CD14-positive monocyte (primary cell): ENCODE data around the gene ARF6. TPM values are rescaled to one million over a fixed set of nuclear protein-coding genes. Genes with fewer than 3 reads are reported as not detected.

Experiments
- DNase-seq, 3 donors: peaks; one replicate each; pipeline ENCODE4 v3.0.0-alpha.2; 2011 to 2022
- H2AFZ ChIP-seq: 2 replicates; pipeline ENCODE4 v1.6.0; 2012; ENCODE audit warnings: mild to moderate bottlenecking, low read depth, low read length, inconsistent platforms; ENCODE audit not compliant: insufficient read depth, poor library complexity, severe bottlenecking
- H3K27ac ChIP-seq, 2 donors: 1 replicate in 1 of 2; 2 replicates in 1 of 2; pipeline ENCODE4 v1.5.1; 2012 to 2013; ENCODE audit warnings: low read length in 2 of 2, control low read depth in 1 of 2, inconsistent platforms in 1 of 2, low read depth in 1 of 2, mild to moderate bottlenecking in 1 of 2
- H3K27me3 ChIP-seq, 2 donors: one replicate each; pipeline versions ENCODE4 v1.6.0 to v1.6.1; 2011 to 2013; ENCODE audit warnings: low read length in 2 of 2; ENCODE audit not compliant: control insufficient read depth in 2 of 2, insufficient read depth in 2 of 2
- H3K36me3 ChIP-seq, 2 donors: replicated peaks in 1 of 2; 1 replicate in 1 of 2; 2 replicates in 1 of 2; pipeline versions ENCODE4 v1.5.1 to v1.6.1; 2012 to 2013; ENCODE audit warnings: low read length in 2 of 2, control low read depth in 1 of 2, inconsistent platforms in 1 of 2, mild to moderate bottlenecking in 1 of 2; ENCODE audit not compliant: insufficient read depth in 2 of 2, control insufficient read depth in 1 of 2
- H3K4me1 ChIP-seq, 2 donors: 1 replicate in 1 of 2; 2 replicates in 1 of 2; pipeline versions ENCODE4 v1.5.1 to v1.6.1; 2012 to 2013; ENCODE audit warnings: low read length in 2 of 2, control low read depth in 1 of 2, inconsistent platforms in 1 of 2, mild to moderate bottlenecking in 1 of 2, moderate library complexity in 1 of 2; ENCODE audit not compliant: insufficient read depth in 2 of 2, control insufficient read depth in 1 of 2
- H3K4me2 ChIP-seq: replicated peaks from 2 replicates; pipeline ENCODE3; 2012; ENCODE audit warnings: low read length, moderate library complexity, mild to moderate bottlenecking; ENCODE audit not compliant: poor library complexity, severe bottlenecking; ENCODE audit errors: extremely low read depth
- H3K4me3 ChIP-seq, 3 experiments: fragments of 200-600 bp in 1 of 3; sonication (generic) in 1 of 3; replicated peaks in 1 of 3; 1 replicate in 2 of 3; 2 replicates in 1 of 3; pipeline ENCODE4 v1.5.1; 2011 to 2013; ENCODE audit warnings: low read length in 3 of 3, mild to moderate bottlenecking in 3 of 3, control low read depth in 2 of 3, low read depth in 2 of 3, inconsistent platforms in 1 of 3, moderate library complexity in 1 of 3
- H3K79me2 ChIP-seq: 2 replicates; pipeline ENCODE4 v1.6.0; 2012; ENCODE audit warnings: mild to moderate bottlenecking, control low read depth, inconsistent platforms, low read length, moderate library complexity; ENCODE audit not compliant: insufficient read depth
- H3K9ac ChIP-seq: 2 replicates; pipeline ENCODE4 v1.6.0; 2017; ENCODE audit warnings: low read length, mild to moderate bottlenecking; ENCODE audit not compliant: insufficient read depth, poor library complexity, severe bottlenecking
- H3K9me3 ChIP-seq, 2 donors: replicated peaks in 1 of 2; 1 replicate in 1 of 2; 2 replicates in 1 of 2; pipeline versions ENCODE4 v1.5.1 to v1.6.1; 2012 to 2013; ENCODE audit warnings: low read length in 2 of 2, control low read depth in 1 of 2; ENCODE audit not compliant: control insufficient read depth in 1 of 2, insufficient read depth in 1 of 2
- H4K20me1 ChIP-seq: 2 replicates; pipeline ENCODE4 v1.6.0; 2012; ENCODE audit warnings: mild to moderate bottlenecking, low read length, control low read depth, moderate library complexity; ENCODE audit not compliant: insufficient read depth
- H3K27ac Mint-ChIP-seq, 7 donors: one replicate each; pipeline ENCODE4 v1.8.0; 2020; ENCODE audit warnings: mild to moderate bottlenecking in 7 of 7, mixed read lengths in 7 of 7, moderate library complexity in 6 of 7, inconsistent platforms in 2 of 7
- H3K27me3 Mint-ChIP-seq, 3 donors: one replicate each; pipeline ENCODE4 v1.8.0; 2021 to 2022; ENCODE audit warnings: low read depth in 3 of 3, mild to moderate bottlenecking in 3 of 3, mixed read lengths in 3 of 3, moderate library complexity in 3 of 3, inconsistent platforms in 1 of 3
- H3K36me3 Mint-ChIP-seq, 2 donors: one replicate each; pipeline ENCODE4 v1.8.0; 2020; ENCODE audit warnings: mixed read lengths in 2 of 2, inconsistent platforms in 1 of 2, mild to moderate bottlenecking in 1 of 2
- H3K4me1 Mint-ChIP-seq: one replicate; pipeline ENCODE4 v1.8.0; 2020; ENCODE audit warnings: mild to moderate bottlenecking, mixed read lengths
- H3K4me3 Mint-ChIP-seq, 2 donors: one replicate each; pipeline ENCODE4 v1.8.0; 2020; ENCODE audit warnings: mild to moderate bottlenecking in 2 of 2, mixed read lengths in 2 of 2, moderate library complexity in 1 of 2
- H3K9me3 Mint-ChIP-seq, 7 donors: one replicate each; pipeline ENCODE4 v1.8.0; 2020 to 2022; ENCODE audit warnings: mixed read lengths in 7 of 7, mild to moderate bottlenecking in 6 of 7, moderate library complexity in 6 of 7, inconsistent platforms in 2 of 7
- WGBS: methylation state at CpG from one replicate; pipeline ENCODE4 v1.1.5; 2013; ENCODE audit warnings: missing lambda C conversion rate; ENCODE audit not compliant: insufficient coverage; 5-methylcytosine and 5-hydroxymethylcytosine counted together
- intact Hi-C, 2 donors: fragments of 100-400 bp; cut with micrococcal nuclease; formaldehyde crosslinking; loops; one replicate each; pipeline versions ENCODE4 v1.15.0 to v1.15.1; 2023
- polyA plus RNA-seq, 3 donors: library from polyadenylated mRNA; depleted of rRNA in 1 of 3; unstranded in 2 of 3; stranded (reverse) in 1 of 3; fragments of 300-500 nt in 2 of 3; fragments of >200 nt in 1 of 3; fragmentation: Illumina TruSeq in 2 of 3; gene quantifications; 1 replicate in 2 of 3; 2 replicates in 1 of 3; pipeline ENCODE4 v1.2.3, GENCODE V29; 2012 to 2021
- TF ChIP-seq, protein P1 (sequence below): fragments of 200-600 bp; IDR thresholded peaks from one replicate; pipeline ENCODE4 v1.8.0; 2022; ENCODE audit warnings: antibody characterized with exemption, mild to moderate bottlenecking

ARF6 gene
- polyA plus RNA-seq, 3 donors: 76.4 to 136 (median 120) TPM

GRCh38 chr14:49918706-49919105 lies 25.8 kb downstream of the ARF6 start:
- Histone ChIP-seq H3K9ac (no peak overlapping the region), H3K4me1 (peaks cover 7 to 20% of the 10 kb centered on the region in 2 donors), H4K20me1 (no peaks in the 10 kb centered on the region), H3K4me2 (no peak overlapping the region), H3K36me3 (no peaks in the 10 kb centered on the region), H3K9me3 (no peaks in the 10 kb centered on the region), H3K27me3 (no peaks in the 10 kb centered on the region), H2AFZ (no peak overlapping the region), H3K79me2 (no peaks in the 10 kb centered on the region), H3K4me3 (no peak overlapping the region), H3K27ac (no peak overlapping the region)
- H3K36me3 Mint-ChIP-seq: no peaks in the 10 kb centered on the region
- peaks cover 0 to 2% (median 0%) of the 10 kb centered on the region in 7 donors for H3K9me3 Mint-ChIP-seq
- H3K27ac Mint-ChIP-seq: no peak overlapping the region
- H3K4me1 Mint-ChIP-seq: peaks cover 20% of the 10 kb centered on the region
- H3K27me3 Mint-ChIP-seq: peaks cover 0 to 2% (median 0%) of the 10 kb centered on the region in 3 donors
- TF ChIP-seq, protein P1, sequence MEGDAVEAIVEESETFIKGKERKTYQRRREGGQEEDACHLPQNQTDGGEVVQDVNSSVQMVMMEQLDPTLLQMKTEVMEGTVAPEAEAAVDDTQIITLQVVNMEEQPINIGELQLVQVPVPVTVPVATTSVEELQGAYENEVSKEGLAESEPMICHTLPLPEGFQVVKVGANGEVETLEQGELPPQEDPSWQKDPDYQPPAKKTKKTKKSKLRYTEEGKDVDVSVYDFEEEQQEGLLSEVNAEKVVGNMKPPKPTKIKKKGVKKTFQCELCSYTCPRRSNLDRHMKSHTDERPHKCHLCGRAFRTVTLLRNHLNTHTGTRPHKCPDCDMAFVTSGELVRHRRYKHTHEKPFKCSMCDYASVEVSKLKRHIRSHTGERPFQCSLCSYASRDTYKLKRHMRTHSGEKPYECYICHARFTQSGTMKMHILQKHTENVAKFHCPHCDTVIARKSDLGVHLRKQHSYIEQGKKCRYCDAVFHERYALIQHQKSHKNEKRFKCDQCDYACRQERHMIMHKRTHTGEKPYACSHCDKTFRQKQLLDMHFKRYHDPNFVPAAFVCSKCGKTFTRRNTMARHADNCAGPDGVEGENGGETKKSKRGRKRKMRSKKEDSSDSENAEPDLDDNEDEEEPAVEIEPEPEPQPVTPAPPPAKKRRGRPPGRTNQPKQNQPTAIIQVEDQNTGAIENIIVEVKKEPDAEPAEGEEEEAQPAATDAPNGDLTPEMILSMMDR: no peak
- DNase-seq: no peak
- intact Hi-C loops: no loop called here
- WGBS: 94% methylated on average over 2 of the region's 2 CpGs
- no peak overlapping the region for H3K4me3 Mint-ChIP-seq

GRCh38 chr14:49919825-49920659 lies 27.2 kb downstream of the ARF6 start:
- Histone ChIP-seq H3K36me3 (no peaks in the 10 kb centered on the region), H3K9ac (no peak overlapping the region), H3K4me2 (no peak overlapping the region), H2AFZ (no peak overlapping the region), H3K27ac (no peak overlapping the region), H3K4me1 (peaks cover 7 to 22% of the 10 kb centered on the region in 2 donors), H3K9me3 (no peaks in the 10 kb centered on the region), H4K20me1 (no peaks in the 10 kb centered on the region), H3K79me2 (no peaks in the 10 kb centered on the region), H3K4me3 (no peak overlapping the region), H3K27me3 (no peaks in the 10 kb centered on the region)
- Mint-ChIP-seq H3K36me3 (no peaks in the 10 kb centered on the region), H3K9me3 (peaks cover 0 to 2% (median 0%) of the 10 kb centered on the region in 7 donors), H3K4me3 (no peak overlapping the region), H3K27me3 (peaks cover 0 to 2% (median 0%) of the 10 kb centered on the region in 3 donors), H3K27ac (peak overlapping the region in 3 of 7 donors; percentile 19 to 75 (median 73)), H3K4me1 (peaks cover 21% of the 10 kb centered on the region)
- TF ChIP-seq, protein P1: no peak
- WGBS: 86% methylated on average over 1 of the region's 3 CpGs
- DNase-seq: no peak
- intact Hi-C loops: no loop called here
